ENCODE data around the gene ENPP7.

- TF ChIP-seq CTCF (IDR thresholded peaks at IDR 0.05; ENCODE audit: insufficient read depth, low read length, poor library complexity, severe bottlenecking): no peak
- no peak for TF ChIP-seq EZH2phosphoT487 (conservative IDR thresholded peaks at IDR 0.05; ENCODE audit: low read length)
These were observed 11.8 kb downstream of the ENPP7 start for GRCh38 chr17:79742589-79742918.
